Epithelial cell of esophagus (primary cell): Measurements from ENCODE around the gene SHISA4.

Source experiments
- DNase-seq: peaks from one replicate; pipeline ENCODE4 v3.0.0; 2010; ENCODE audit warnings: low read depth
- H3K4me3 ChIP-seq: 2 replicates; pipeline ENCODE4 v1.5.1; 2011; ENCODE audit warnings: mild to moderate bottlenecking, low read length, control low read depth
- CTCF ChIP-seq: IDR thresholded peaks from 2 replicates; pipeline ENCODE4 v1.5.1; 2011; ENCODE audit warnings: low read depth, mild to moderate bottlenecking, low read length, control low read depth, inconsistent platforms; ENCODE audit not compliant: insufficient read depth; ENCODE audit errors: missing control alignments

Gene SHISA4

GRCh38 chr1:201906336-201906735, 17.6 kb downstream of the SHISA4 start:
- DNase-seq: no peak
- TF ChIP-seq CTCF: no peak
- no peak overlapping the region for H3K4me3 ChIP-seq

GRCh38 chr1:201907621-201908020, 18.9 kb downstream of the SHISA4 start:
- H3K4me3 ChIP-seq: no peak overlapping the region
- no peak for DNase-seq
- TF ChIP-seq CTCF: no peak

GRCh38 chr1:201911826-201912571, 23.3 kb downstream of the SHISA4 start:
- TF ChIP-seq CTCF: no peak
- no peak overlapping the region for H3K4me3 ChIP-seq
- DNase-seq: no peak

- no peak for TF ChIP-seq CTCF
- no peak overlapping the region for H3K4me3 ChIP-seq
- DNase-seq: no peak
Measured at GRCh38 chr1:201912832-201913231, 24.1 kb downstream of the SHISA4 start.

GRCh38 chr1:201914456-201915235, 25.9 kb downstream of the SHISA4 start:
- no peak for TF ChIP-seq CTCF
- no peak for DNase-seq
- H3K4me3 ChIP-seq: no peak overlapping the region

GRCh38 chr1:201916649-201917249, 28.1 kb downstream of the SHISA4 start:
- no peak overlapping the region for H3K4me3 ChIP-seq
- no peak for TF ChIP-seq CTCF
- DNase-seq: peak; percentile 42
